Measurements from ENCODE around the gene IDI2.

The IDI2 gene

GRCh38 chr10:1029838-1030237, 4.2 kb upstream of the IDI2 start:
- ChIA-PET POLR2A (ENCODE audit: low non-redundant PET) (no interaction called here), CTCF (no interaction called here)
- TF ChIP-seq, protein P1, sequence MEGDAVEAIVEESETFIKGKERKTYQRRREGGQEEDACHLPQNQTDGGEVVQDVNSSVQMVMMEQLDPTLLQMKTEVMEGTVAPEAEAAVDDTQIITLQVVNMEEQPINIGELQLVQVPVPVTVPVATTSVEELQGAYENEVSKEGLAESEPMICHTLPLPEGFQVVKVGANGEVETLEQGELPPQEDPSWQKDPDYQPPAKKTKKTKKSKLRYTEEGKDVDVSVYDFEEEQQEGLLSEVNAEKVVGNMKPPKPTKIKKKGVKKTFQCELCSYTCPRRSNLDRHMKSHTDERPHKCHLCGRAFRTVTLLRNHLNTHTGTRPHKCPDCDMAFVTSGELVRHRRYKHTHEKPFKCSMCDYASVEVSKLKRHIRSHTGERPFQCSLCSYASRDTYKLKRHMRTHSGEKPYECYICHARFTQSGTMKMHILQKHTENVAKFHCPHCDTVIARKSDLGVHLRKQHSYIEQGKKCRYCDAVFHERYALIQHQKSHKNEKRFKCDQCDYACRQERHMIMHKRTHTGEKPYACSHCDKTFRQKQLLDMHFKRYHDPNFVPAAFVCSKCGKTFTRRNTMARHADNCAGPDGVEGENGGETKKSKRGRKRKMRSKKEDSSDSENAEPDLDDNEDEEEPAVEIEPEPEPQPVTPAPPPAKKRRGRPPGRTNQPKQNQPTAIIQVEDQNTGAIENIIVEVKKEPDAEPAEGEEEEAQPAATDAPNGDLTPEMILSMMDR (conservative IDR thresholded peaks at IDR 0.05; ENCODE audit: low read depth): no peak
- no peak for DNase-seq (ENCODE audit: low spot score)
- H3K27ac ChIP-seq: no peak overlapping the region

DNA sequence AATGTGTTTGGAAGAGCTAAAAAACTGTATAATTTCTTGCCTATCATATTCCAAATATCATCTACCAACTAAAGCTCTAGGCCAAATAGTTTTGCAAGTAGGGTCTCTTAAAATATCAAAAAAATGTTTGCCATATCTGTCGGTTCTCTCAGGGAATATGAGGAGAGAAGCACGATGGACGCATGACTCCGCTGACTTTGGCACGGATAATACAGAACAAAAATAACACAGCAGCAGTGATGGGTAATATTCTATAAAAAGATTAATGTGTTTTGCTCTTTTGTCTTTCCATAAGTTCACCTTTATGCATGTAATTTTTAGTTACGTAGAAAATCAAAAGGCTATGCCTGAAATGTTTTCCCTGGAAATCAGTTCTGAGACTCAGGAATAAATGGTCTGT, 919 bp upstream of the IDI2 start:
- TF ChIP-seq, protein P1 (conservative IDR thresholded peaks at IDR 0.05; ENCODE audit: low read depth): no peak
- CTCF ChIA-PET: interaction anchor here (0.6 kb wide), 1 partner anchor 23 kb away, joined by 3 read pairs; no protein-coding TSS in a partner anchor
- POLR2A ChIA-PET (ENCODE audit: low non-redundant PET): no interaction called here

DNA sequence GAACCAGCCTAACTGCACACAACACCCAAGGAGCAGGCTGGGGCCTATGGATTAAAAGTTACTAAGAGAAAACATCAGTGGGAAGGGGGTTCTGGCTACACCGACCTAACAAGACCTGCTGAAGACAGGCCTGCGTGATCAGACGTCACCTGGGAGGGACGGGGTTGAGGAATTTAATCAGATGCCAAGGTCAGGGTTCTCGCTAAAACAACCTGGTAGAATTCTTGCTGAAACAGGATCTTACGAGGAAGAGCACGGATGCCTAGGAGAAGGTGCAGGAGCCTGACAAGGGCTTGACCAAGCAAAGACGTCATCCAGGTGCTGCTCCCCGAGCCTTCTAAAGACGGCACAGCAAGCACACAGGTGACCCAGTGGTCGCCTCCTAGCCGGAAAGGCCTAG, 1.6 kb downstream of the IDI2 start:
- ChIA-PET POLR2A (ENCODE audit: low non-redundant PET) (no interaction called here), CTCF (no interaction called here)
- no peak overlapping the region for H3K27ac ChIP-seq
- DNase-seq (ENCODE audit: low spot score): no peak
- TF ChIP-seq, protein P1 (conservative IDR thresholded peaks at IDR 0.05; ENCODE audit: low read depth): no peak

More for the DNA sequence above, 919 bp upstream of the IDI2 start:
- DNase-seq (ENCODE audit: low spot score): no peak
- no peak overlapping the region for H3K27ac ChIP-seq

GRCh38 chr10:1022413-1022812, 3.2 kb downstream of the IDI2 start:
- no peak overlapping the region for H3K27ac ChIP-seq
- DNase-seq (ENCODE audit: low spot score): no peak
- CTCF ChIA-PET: no interaction called here
- POLR2A ChIA-PET (ENCODE audit: low non-redundant PET): interaction anchor here (0.7 kb wide), 1 partner anchor 27 kb away, joined by 4 read pairs; no protein-coding TSS in a partner anchor
- TF ChIP-seq, protein P1 (conservative IDR thresholded peaks at IDR 0.05; ENCODE audit: low read depth): no peak

GRCh38 chr10:1020958-1021357, 4.7 kb downstream of the IDI2 start:
- CTCF ChIA-PET: no interaction called here
- DNase-seq (ENCODE audit: low spot score): no peak

GRCh38 chr10:1020460-1020859, 5.2 kb downstream of the IDI2 start:
- no peak for DNase-seq (ENCODE audit: low spot score)
- CTCF ChIA-PET: interaction anchor here (0.6 kb wide), 1 partner anchor 65 kb away, joined by 3 read pairs; no protein-coding TSS in a partner anchor

More at GRCh38 chr10:1020958-1021357, 4.7 kb downstream of the IDI2 start:
- POLR2A ChIA-PET (ENCODE audit: low non-redundant PET): no interaction called here
- TF ChIP-seq, protein P1 (conservative IDR thresholded peaks at IDR 0.05; ENCODE audit: low read depth): no peak
- H3K27ac ChIP-seq: no peak overlapping the region

More at GRCh38 chr10:1020460-1020859, 5.2 kb downstream of the IDI2 start:
- peak overlapping the region; percentile 24 for H3K27ac ChIP-seq
- TF ChIP-seq, protein P1 (conservative IDR thresholded peaks at IDR 0.05; ENCODE audit: low read depth): no peak
- POLR2A ChIA-PET (ENCODE audit: low non-redundant PET): no interaction called here
